ENCODE results near the gene RPH3AL. TPM values are rescaled to one million over a fixed set of nuclear protein-coding genes. Genes with fewer than 3 reads are reported as not detected.

The RPH3AL gene
- total RNA-seq, 1 donor from 2014 or later: 16.9 TPM

- peak; percentile 83 for DNase-seq
Observed at GRCh38 chr17:301681-302299, 50.8 kb downstream of the RPH3AL start.

- no peak for DNase-seq
Observed at GRCh38 chr17:300881-301280, 51.7 kb downstream of the RPH3AL start.

DNA sequence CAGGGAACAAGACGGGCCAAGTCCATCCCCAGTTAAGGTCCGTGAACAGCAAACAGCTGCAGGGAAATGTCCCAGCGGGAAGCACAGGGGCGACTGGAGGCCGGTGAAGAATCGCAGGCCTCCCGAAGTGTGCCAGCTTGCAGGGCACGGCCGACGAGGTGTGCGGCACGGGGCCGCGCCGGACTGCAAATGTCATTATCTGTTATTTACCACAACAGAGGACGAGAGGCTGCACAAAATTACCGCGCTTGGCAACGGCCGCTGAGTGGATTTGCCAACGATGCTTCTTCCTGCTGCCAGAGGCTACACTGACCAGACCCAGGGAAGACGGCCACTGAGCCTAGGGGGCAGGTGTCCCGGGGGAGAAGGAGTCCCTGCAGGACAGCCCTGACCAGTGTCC, 53.1 kb downstream of the RPH3AL start:
- peak; percentile 45 for DNase-seq

DNA sequence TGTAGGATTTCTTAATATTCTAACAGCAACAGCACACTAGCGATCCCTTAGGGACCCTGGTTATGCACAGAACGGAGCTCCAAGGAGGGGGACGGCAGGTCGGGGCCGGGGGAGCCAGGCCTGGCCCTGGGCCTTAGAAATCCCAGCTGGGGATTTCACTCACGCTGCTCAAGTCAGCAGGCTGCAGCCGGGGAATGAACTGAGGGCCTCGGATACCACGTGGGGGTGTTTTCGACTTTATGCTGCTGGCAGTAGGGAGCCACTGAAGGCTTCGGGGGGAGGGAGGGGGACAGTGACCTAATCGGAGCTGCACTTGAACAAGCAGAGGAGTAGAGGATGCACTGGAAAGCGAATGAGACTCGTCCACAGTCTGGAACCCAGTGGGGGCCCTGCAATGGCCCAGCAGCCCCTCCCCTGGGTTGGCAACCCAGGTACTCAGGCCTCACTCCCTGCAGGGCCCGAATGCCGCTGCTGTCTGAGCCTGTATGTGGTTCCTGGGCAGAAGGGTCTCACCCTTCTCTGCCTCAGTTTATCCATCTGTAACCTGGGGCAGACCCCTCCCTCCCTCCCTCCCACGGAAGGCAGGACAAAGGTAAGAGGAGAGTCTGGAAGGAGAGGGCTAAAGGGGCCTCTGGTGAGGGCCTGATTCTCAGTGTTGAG, 53.7 kb downstream of the RPH3AL start:
- no peak for DNase-seq

DNA sequence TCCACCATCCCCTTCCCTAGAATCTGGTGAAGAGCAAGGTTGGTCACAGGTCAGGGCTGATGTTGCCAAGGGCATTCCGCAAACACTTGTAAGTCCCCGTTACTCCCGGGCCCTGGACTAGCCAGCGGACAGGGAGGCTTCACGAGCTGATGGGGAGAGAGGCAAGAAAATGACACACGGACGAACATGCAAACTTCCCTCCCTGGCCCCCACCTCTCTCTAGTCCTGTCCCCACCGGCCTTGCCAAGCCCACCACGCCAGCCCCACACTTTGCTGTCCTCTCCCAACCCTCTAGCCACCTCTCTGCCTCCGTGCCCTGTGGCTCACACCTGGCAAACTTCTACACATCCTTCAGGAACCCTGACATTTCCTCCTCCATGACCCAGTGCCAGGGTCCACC, 54.8 kb downstream of the RPH3AL start:
- no peak for DNase-seq

DNA sequence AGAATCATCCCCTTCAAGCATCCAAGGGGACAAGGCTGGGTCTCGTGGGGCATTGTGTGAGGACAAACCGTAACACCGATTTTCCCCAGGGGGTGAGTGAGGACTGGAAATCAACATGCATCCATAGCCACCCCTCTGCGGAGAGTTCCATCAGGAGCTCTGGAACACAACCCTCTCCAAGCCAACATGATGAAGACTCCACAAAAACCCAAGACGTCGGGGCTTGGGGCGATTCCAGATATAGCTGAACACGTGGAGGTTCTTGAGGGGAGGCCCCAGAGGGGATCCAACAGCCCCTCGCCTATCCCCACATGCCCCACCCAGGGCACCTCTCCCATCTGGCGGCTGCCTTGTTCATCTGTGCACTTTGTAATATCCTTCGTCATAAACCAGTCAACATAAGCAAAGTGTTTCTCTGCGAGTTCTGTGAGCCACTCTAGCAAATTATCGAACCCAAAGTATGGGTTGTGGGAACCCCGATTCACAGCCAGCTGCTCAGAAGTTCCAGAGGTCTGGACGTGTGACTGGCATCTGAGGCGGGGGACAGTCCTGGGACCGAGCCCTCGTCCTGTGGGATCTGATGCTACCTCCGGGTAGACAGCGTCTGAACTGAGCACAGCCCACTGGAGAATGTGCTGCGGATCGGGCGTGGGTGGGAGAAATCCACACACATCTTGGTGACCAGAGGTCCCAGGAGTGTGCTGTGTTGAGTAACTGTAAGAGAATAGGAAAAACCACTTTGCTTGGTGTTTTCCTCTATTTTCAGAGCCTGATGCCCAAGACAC, 55.5 kb downstream of the RPH3AL start:
- DNase-seq: no peak

GRCh38 chr17:296379-296778, 56.2 kb downstream of the RPH3AL start:
- no peak for DNase-seq

DNA sequence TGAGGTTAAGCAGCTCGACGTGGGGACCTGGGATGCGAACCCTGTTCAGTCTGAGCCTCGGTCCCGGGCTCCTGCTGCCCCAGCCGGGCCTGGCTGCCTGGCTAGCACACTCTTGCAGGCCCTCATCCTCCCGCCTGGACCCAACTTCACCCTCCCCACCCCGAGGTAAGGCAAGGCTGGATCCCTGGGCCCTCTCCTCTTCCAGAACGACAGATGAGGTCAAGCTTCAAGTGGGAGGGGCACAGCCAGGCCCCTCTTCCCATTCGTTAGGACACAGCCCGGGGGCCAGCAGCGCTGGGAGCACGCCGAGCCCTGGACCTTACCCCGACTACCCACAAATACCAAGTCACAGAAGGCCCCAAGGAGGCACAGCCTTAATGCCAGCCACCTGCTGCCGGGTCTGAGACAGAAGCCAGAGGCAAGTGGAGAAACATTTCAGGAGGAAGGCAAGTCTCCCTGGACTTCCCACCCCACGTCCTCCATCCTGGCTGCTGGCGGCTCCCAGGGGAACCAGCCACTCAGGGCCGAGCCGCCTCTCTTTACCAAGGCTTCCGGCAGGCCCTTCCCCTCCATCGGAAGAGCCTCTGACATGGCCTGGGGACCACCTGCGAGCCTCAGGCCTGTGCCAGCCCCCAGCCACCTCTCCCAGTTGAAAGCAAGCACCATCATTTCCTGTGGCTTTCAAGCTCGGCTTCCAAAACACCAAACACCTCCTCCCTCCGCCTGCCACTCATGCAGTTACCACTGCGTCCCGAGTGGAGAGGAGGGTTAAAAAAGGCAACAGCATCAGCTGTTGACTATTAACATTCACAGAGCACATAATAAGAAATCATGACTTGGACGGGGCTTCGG, 59.9 kb downstream of the RPH3AL start:
- no peak for DNase-seq

- no peak for DNase-seq
Observed at GRCh38 chr17:292016-292415, 60.6 kb downstream of the RPH3AL start.

- DNase-seq: no peak
Observed at GRCh38 chr17:291587-291986, 61.0 kb downstream of the RPH3AL start.

DNA sequence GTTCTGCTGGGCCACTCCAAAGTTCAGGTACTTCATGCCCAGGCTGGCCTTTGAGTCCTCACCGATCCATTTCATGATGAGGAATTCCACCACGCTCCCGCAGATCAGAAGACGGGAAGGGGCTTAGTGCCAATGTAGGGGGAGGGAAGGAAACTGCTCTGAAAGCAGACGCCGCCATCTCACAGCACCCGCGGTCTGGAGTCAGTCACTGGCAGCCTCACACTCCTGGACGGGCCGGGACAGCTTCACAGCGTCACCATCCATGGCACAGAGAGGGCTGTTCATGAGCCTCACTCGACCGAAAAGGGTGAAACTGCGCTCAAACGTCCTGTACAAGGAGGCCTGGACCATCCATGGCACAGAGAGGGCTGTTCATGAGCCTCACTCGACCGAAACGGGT, 62.0 kb downstream of the RPH3AL start:
- no peak for DNase-seq

GRCh38 chr17:290121-290521, 62.5 kb downstream of the RPH3AL start:
- DNase-seq: no peak

GRCh38 chr17:289409-289808, 63.2 kb downstream of the RPH3AL start:
- no peak for DNase-seq

DNA sequence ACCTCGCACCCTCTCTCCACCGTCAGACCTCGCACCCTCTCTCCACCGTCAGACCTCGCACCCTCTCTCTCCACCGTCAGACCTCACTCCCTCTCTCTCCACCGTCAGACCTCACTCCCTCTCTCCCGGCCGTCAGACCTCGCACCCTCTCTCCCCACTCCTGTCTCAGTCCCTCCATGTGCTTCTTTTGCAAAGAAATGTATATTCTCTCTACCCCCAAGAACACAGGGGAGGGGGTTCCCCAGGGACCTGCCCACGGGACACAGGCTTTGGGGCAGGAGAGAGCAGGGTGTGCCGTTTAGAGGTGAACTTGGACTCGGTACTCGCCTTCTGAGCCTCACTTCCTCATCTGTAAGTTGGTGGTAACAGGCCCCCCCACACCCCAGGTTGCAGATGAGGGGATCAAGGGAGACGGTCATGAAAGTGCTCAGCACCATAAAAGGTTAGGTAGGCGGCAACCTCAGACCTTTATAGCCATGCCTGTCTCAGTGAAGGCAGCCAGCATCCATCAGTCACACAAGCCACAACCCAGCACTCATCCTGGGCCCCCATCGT, 63.7 kb downstream of the RPH3AL start:
- no peak for DNase-seq

DNA sequence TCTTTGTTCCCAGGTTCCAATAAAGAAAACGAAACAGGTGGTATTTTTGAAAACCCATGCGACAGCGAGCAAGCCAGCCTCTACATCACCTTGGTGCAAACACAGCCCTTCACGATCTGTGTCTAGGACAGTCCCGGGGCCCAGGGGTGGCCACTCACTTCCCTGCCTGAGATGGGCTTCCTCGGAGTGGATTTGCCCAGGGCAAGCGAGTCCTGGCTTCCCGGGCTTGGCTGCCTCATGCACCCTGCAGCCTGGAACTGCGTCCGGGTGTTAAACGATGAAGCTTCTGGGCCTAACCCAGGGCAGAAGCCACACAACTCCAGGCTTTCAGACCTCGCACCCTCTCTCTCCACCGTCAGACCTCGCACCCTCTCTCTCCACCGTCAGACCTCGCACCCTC, 66.0 kb downstream of the RPH3AL start:
- DNase-seq: no peak

GRCh38 chr17:285751-286422, 66.7 kb downstream of the RPH3AL start:
- DNase-seq: no peak

- DNase-seq: no peak
Observed at GRCh38 chr17:284676-285355, 67.8 kb downstream of the RPH3AL start.

- no peak for DNase-seq
Observed at GRCh38 chr17:283911-284675, 68.5 kb downstream of the RPH3AL start.

- no peak for DNase-seq
Observed at GRCh38 chr17:282912-283882, 69.4 kb downstream of the RPH3AL start.
